Fibroblast of peridontal ligament (primary cell): Measurements from ENCODE around the gene PDYN.
A peak's percentile ranks its signal among the peaks of the same experiment; 100 is the strongest.

Experiments used
- DNase-seq: peaks from one replicate; pipeline ENCODE4 v3.0.0-alpha.2; 2010; ENCODE audit errors: extremely low read depth

PDYN gene

GRCh38 chr20:1951436-1952115 lies 42.3 kb downstream of the PDYN start:
- no peak for DNase-seq

GRCh38 chr20:1950836-1951235 lies 43.0 kb downstream of the PDYN start:
- DNase-seq, result no peak

GRCh38 chr20:1949347-1950100 lies 44.3 kb downstream of the PDYN start:
- peak; percentile 56 for DNase-seq

- DNase-seq, result no peak
Observed at GRCh38 chr20:1947535-1947846, 46.4 kb downstream of the PDYN start.

- DNase-seq, result peak; percentile 8
Observed at GRCh38 chr20:1946762-1947534, 46.9 kb downstream of the PDYN start.

GRCh38 chr20:1946442-1946761 lies 47.5 kb downstream of the PDYN start:
- DNase-seq, result no peak

- DNase-seq, result no peak
Observed at GRCh38 chr20:1945660-1946059, 48.2 kb downstream of the PDYN start.

- DNase-seq, result peak; percentile 69
Observed at GRCh38 chr20:1945134-1945618, 48.7 kb downstream of the PDYN start.

GRCh38 chr20:1944345-1945091 lies 49.3 kb downstream of the PDYN start:
- no peak for DNase-seq

GRCh38 chr20:1943275-1944002 lies 50.4 kb downstream of the PDYN start:
- peak; percentile 11 for DNase-seq

GRCh38 chr20:1942486-1943274 lies 51.2 kb downstream of the PDYN start:
- no peak for DNase-seq

- DNase-seq, result no peak
Observed at GRCh38 chr20:1942061-1942460, 51.8 kb downstream of the PDYN start.

- no peak for DNase-seq
Observed at GRCh38 chr20:1941226-1941625, 52.6 kb downstream of the PDYN start.

- DNase-seq, result no peak
Observed at GRCh38 chr20:1940581-1940980, 53.3 kb downstream of the PDYN start.

GRCh38 chr20:1939270-1939595 lies 54.6 kb downstream of the PDYN start:
- DNase-seq, result no peak

- DNase-seq, result no peak
Observed at GRCh38 chr20:1938464-1939269, 55.2 kb downstream of the PDYN start.

GRCh38 chr20:1937316-1937976 lies 56.4 kb downstream of the PDYN start:
- DNase-seq, result no peak

- no peak for DNase-seq
Observed at GRCh38 chr20:1935696-1936366, 58.0 kb downstream of the PDYN start.
